CD4-positive, alpha-beta T cell treated with Interleukin-4 for 4 hours (primary cell): ENCODE measurements around the gene GCK.
"Not testable (repeated sequence)": the region's sequence is repeated elsewhere in the genome, so short reads cannot be mapped to it uniquely, and the experiment has no call there.

ENCODE experiments used
- DNase-seq: peaks from one replicate; pipeline ENCODE4 v3.0.0-alpha.2; 2020

GCK gene

DNA sequence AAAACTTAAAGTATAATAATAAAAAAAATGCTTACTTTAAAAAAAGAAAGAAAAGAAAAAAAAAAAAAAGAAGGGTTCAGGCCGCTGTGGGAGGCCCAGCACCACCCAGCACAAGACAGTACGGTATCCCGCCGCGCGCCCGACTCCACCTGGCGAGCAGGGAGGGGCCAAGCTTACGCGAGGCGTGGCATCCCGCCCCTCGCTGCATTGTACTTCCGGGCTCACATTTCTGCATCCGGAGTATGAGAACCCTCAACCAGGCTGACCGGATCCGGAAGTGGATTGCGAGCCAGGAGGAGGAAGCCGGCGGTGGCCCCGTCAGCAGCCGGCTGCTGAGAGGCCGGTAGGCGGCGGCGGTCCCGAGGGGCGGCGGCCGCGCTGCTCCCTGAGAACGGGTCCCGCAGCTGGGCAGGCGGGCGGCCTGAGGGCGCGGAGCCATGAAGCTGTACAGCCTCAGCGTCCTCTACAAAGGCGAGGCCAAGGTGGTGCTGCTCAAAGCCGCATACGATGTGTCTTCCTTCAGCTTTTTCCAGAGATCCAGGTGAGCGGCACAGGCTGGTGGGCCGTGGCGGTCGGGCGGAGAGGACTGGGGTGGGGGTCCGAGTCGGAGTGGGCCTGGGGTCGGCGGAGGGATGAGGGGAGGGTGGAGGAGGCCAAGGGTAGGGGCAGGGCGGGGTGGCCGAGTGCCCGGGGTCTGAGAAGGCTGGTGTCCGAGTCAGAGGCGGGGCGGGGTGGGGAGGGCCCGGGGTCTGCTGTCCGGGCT lies 11.6 kb upstream of the GCK start, which contains the start of gene YKT6:
TSS of gene YKT6 (plus strand) at position 280 of the 763 bp plus-strand sequence. CDS start at position 438, 158 bp downstream.
- DNase-seq, result peak; percentile 94

DNA sequence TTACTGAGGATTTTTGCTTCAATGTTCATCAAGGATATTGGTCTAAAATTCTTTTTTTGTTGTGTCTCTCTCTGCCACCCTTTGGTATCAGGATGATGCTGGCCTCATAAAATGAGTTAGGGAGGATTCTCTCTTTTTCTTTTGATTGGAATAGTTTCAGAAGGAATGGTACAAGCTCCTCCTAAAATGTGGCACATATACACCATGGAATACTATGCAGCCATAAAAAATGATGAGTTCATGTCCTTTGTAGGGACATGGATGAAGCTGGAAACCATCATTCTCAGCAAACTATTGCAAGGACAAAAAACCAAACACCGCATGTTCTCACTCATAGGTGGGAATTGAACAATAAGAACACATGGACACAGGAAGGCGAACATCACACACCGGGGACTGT lies 10.9 kb upstream of the GCK start:
- not testable (repeated sequence) for DNase-seq

DNA sequence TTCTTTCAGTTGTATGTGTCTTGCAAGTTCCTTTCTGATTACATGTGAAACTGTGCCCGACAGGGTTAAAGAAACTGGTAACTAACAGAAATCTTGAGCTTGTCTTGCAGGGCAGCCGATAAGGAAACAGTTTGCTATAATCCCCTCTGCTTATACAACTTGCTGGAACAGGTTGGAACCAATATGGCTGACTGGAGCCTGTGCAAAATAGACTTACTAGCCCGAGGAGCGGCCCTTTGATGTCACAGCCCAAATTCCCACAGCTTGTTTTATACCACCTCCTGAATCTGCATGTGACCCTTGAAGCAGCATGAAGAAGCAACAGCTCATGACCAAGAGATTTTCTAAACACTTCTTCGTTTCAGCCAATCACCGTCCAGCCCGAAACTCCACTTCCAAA lies 8.2 kb upstream of the GCK start:
- no peak for DNase-seq

DNA sequence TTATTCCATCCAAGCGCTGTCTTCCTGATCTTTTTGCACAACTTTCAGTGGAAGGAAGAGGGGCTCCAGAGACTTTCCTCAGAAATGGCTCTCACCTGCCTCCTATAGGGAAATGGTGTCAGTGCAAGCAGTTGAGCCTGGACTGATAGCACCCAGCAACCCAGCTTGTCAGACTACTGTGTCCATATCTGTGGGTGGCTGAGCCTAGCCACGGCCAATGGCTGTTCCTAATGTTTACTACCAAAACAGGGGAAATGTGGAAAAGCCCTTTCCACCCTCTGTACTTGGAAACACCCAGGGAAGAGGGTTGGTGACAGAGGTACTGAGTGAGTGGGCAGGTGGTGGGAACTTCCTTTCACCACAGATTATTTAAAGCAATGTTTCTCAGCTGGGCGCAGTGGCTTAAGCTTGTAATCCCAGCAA lies 7.2 kb upstream of the GCK start:
- peak; percentile 19 for DNase-seq

DNA sequence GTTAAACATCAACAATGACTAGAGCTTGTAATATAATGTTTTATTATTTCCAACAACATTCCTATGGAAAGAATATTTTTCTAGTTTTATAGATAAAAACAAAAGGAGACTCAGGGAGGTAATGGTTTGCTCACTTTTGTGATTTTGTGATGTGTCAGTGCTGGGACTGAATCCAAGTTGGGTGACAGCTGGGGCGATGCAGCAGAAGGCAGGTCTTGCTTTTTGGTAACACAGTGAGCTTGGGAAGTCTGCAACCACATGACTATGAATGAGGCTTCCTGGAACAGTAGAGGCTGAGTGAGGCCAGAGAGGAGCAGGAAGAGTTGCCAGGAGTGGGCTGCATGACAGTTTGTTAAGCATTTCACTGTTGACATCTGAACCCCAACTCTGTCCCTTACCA lies 6.7 kb upstream of the GCK start:
- DNase-seq, result no peak

DNA sequence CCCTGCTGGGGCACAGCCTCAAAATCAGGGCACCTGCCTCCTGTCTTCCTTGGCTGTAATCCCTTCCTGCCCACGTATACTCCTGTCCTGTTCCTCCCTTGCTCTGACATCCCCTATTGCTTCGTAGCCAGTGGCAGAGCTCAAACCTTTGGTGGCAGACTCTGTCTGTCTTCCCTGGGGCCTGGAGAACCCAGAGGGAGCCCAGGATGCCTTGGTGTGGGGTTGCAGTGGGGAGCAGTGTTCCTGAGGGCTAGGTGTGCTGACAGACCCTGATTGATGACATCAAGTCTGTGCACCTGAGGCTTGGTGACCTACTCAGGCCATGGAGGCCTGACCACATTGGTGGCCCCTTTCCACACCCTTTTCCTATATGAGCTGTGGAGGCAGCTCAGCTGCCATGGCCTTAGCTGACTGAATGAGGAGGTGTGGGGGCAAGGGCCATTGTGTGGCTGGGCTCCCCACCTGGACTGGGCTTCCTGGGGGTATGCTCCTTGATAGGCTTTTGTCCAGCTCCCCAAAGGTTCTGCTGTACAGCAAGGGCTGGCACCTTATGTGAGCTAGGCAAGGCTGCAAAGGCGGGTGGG lies 5.4 kb upstream of the GCK start:
- DNase-seq, result no peak

DNA sequence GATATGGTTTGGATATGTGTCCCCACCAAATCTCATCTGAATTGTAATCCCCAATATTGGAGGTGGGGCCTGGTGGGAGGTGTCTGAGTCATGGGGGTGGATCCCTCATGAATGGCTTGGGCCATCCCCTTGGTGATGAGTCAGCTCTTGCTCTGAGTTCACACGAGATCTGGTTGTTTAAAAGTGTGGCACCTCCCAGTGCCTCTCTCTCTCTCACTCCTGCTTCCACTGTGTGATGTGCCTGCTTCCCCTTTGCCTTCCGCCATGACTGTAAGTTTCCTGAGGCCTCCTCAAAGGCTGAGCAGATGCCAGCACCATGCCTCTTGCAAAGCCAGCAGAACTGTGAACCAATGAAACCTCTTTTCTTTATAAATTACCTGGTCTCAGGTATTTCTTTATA lies 4.8 kb upstream of the GCK start:
- DNase-seq, result no peak

DNA sequence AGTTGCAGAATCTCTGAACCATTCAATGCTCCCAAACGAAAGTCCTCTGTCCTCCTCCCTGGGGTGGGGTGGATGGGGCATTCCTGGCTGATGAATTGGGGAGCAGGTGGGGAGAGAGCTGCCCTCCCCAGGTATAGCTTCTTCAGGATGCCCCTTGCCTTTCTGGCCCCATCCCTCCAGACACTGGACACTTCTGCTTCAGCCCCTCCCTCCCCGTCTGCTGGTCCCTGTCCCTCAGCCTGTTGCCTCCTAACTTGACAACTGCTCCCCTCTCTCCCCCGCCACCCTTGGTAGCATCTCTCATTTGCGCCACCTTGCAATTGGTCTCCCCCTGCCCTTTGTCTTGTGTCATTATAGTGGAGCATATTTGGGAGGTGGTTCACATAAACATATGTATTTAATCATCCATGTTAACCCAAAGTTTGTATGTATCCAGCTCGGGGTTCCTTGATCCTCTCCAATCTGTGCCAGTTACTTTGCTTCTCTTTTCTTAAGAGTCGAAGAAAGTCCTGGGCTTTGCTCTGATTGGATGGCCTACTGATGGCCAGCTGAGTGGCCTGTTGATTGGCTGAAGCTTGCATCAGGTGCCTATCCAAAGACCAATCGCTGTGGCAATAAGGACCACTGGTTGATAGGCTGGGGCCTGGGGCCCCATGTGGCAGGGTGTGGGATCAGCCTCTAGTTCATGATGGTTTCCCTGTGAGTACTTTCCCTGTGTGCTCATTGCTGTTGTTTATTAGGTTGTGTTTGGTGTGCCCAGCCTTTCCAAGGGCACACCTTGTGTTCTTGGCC lies 4.0 kb upstream of the GCK start:
- DNase-seq, result no peak

DNA sequence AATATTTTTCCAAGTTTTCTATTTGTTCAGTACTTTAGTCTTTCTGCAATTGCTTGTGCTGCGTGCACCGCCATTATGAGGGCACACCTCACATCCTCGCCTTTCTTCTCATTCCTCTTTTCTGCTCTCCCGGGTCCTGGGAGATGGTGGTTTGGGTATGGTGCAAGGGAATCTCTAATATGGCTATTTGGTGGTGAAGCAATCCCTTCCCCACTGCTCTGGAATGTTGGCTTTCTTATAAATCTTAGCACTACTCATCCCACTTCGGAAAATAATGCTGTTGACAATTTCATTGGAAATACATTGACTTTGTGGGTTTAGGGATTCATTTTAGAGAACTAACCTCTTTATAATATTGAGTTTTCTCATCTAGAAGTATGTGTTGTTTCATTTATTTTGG lies 1.9 kb upstream of the GCK start:
- DNase-seq, result no peak

DNA sequence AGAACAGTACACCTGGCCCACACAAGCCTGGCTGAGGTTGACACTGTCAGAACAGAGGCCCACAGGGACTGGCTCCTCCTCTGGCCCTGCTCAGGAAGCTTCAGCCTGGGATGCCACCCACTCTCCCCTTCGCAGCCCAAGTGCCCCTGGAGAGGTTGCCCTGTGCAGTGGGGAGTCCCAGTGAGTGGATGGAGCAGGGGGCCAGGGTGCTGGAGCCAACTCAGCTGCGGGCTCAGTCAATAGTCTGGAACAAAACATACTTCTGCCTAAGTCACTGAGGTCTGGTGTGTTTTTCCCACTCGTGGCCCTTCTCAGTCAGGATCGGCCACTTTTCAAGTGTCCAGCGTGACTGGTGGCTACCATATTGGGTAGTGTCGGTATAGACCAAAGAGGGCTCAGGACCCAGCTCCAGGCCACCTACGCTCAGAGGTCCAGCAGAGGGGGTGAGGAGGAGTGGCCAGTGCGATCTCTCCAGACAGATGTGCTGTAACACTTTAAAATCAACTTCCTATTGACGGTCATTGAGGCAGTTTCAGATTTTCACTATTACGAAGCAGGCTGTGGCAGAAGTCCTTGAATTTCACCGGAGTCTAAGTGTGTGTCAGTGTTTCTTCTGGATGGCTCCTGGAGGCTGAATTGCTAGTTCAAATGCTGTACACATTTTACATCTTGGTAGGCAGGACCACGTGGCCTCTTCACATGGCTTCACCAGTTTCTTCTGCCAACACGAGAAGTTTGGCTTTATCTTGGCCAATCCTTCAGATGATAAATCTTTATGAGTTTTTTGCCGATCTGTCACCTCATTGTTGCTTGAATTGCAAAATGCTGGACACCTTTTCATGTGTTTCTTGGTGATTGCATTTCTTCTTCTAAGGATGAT lies 994 bp upstream of the GCK start:
- DNase-seq, result no peak

DNA sequence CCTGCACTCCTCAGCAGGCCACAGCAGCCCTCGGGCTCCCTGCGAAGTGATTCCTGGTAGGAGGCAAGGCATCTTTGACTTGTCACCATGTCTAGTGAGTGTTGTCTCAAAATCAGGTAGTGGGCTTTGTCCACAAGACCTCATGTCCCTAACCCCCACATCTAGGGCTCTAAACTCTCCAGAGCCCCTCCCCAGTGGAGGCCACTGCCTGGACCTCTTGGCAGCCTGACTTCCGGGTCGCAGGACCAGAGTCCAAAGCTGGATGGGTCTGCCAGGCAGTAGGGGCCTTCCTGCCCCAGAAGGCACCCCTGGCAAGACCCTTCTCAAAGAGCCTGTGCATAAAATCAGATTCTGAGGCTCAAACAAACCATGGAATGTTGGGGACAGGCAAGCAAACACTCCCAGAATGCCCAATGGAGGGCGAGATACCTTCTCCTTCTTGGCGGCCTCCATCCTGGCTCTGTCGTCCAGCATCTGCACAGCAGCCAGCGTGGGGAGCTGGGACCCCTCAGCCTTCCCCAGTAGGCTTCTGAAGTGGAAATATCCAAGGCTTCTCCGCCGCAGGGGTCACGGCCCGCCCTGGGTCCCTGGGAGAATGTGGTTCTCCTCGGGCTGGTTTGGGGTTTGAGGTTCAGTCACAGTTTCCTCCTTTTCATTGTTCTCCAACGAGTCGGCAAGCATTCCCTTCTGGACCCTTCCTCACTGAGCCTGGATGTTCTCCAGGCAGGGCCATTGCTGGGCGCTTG lies 586 bp downstream of the GCK start:
- no peak for DNase-seq

DNA sequence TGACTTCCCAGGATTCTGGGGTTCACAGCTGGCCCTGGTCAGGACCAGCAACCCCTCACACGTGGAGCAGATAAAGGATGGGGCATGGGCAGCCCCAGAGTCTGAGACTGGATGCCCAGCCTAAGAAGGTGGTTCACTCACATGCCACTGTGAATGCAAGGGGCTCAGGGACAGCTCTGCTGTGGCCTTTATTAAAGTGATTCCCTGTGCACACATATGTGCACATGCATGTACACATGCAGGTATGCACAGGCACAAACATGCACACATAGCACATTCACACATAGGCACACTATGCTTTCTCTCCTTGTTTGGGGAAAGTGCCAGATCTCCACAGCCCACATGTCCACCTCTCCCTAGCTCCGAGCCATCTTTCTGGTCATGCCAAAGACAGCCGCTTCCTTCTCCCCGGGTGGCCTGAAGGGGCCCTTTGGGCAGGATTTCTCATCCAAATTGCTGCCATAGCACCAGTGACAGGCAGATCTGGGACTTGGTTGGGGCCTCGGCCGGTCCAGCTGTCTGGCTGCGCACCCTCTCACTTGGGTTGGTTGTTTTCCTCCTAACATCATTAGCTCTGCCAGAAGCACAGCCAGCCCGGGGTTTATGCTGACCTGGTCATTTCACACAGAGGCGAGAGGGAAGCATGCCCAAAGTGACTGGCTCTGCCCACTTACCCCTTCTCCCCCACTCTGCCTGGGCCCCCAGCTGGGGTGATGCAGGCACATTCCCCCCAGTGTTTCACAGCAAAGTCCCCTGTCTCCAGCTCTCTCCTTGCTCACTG lies 1.4 kb downstream of the GCK start:
- DNase-seq, result no peak

DNA sequence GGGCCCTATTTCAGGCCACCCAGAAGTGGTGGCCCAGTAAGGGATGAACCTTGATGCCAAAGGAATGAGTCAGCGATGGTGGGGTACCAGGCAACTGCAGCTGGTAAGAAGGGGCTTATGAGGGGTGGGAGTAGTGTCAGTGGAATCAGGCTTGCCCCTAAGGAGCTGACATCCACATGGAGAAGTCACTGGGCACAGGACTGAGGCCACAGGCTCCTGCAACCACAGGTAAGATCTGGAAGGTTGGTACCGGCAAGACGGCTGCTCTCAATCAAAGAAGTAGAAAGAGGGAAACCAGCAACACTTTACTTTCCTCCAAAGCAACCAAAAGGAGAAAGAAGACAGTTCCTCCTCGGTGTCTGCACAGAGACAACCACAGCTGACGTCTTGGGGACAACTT lies 2.5 kb downstream of the GCK start:
- no peak for DNase-seq

DNA sequence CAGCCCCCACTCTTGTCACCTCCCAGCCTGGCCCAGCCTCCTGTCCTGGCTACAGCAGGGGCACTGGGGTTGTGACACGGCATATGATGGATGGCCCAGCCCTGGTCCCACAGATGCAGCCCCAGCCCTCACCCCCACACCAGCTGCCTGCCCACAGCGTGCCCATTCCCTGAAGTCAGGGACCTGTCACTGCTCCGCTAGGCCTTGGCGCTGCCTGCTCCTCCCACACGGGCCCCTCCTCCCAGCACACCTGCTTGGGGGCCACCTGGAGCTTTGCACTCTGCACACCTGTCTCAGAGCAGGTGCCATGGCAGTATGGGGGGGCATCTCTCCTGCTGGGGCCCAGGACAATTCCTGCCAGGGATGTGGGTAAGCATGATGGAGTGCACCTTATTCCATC lies 3.5 kb downstream of the GCK start:
- DNase-seq, result no peak

DNA sequence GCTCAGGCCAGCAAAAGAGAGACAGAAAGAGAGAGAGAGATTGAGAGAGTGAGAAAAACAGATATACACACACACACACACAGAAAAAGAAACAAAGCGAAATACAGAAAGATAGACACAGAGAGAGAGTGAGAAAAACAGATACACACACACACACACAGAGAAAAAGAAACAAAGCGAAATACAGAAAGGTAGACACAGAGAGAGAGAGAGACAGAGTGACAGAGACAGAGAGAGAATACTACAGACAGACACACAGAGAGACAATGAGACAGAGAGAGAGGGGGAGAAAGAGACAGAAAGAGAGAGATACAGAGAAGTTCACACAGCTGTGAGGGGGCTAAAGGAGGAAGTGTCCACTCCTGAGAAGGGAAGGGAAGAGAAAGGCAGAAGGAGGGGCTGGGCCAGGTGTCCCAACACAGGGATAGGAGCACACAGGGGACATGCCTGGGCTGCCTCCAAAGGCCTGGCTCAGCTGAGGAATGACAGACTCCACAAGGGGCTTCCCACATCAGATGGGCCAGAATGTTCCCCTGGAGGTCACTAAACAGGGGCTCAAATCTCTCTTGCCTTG lies 4.3 kb downstream of the GCK start:
- no peak for DNase-seq

DNA sequence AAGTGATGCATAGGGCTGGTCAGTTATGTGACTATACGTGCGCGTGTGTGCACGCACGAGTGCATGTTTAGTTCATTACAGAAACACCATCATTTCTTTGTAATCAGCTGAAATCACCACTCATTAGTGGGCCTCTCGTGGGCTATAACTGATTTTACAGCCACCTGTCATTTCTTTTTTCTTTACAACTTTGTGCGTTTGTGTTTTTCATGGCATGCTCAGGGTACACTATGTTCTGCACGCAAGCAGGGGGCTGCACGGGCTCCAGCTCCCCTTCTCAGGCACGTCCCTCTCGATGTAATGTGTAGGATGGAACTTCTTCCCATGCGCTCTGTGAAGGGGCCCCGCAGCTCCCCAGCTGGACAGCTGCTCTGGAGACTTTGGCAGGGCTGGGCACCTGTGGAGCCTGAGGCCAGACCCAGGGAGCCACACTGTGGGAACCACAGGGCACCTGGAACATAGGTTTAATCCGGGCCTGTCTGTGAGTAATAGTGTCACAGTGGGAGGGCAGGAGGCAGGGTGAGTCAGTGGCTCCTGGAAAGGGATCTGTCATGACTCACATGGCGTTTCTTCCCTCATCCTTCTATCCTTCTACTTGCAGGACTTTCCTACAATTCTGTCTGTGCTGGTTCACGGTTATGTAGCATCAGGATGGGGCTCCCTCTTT lies 4.9 kb downstream of the GCK start:
- DNase-seq, result no peak

DNA sequence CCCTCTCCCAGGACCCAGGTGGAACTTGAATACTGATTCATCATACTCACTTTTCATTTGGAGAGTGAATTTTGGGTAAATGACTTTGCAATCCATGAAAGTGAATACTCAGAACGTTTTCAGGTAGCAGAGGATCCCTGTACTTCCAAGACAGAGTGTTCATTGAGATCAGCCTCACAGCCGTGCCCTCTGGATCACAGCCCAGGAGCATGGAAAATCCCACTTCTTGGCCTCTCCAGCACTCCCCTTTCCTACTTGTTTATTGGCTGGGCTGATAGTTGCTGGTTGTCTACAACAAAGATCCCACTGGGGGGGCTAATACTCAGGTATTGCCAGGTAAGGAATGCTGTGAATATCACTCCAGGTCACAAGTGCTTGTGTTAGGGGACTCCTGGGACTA lies 5.9 kb downstream of the GCK start:
- no peak for DNase-seq

DNA sequence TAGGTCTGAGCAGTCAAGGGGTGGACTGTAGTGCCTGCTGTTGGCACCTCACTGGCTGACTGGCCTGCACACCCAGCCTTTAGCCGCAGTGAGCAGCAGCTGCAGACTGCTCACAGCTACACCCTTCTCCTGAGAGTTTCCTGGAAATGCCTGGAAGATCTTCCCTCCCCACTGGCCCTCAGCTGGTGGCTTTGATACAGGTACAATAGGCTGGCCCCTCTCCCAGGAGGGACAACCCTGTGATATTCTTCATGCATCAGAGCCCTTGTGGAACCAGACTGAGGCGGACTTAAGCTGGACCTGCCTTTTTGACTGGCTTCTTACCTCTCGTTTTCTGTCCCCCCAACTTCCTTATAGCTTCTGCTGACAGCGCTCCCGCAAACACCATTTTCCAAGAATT lies 6.4 kb downstream of the GCK start:
- DNase-seq, result no peak

DNA sequence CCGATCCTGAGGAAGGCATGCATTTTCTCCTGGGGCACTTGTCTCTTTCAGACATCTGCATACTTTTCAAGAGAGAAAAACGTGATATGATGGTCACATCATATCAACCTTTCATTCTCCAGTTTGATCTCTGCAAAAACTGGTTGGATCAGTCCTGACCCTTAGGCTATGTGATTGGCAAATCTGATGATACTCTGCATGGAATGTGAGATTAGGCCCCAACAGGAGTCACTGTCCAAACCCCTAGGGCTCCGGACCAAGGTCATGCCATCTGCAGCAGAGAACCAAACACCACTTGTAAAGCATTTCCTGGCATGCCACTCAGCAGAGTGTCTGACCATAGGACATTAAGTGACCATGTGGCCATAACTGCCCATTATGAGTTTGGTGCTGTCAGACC lies 8.6 kb downstream of the GCK start:
- DNase-seq, result no peak

DNA sequence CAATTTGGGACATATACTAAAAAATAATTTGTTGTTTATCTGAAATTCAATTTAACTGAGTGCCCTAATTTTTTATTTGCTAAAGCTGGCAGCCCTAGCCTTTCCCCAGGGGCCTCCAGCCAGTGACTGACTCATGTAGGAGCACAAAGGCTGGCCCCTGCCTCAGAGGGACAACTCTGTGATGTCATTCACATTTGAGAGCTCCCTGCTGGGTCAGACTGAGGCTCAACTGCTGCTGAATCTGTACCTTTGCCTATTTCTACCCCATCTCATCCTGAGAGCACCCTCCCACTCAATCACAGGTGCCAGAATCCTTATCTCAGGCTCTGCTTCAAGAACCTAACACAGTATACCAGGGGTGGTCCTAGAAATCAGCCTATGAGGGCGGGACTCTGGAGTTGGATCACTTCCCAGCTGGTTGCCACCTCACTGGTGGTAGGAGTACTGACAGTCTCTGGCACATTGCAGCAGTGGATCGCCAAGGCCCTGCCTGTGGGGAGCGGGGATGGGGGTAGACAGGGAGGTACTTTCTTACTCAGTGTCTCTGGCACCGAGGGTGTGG lies 11.6 kb downstream of the GCK start:
- no peak for DNase-seq
